T-cell (primary cell): ENCODE results near the gene RAE1. TPM values are rescaled to one million over a fixed set of nuclear protein-coding genes. Genes with fewer than 3 reads are reported as not detected.

Source experiments
- ATAC-seq, 4 experiments: fragments of 200-7000 bp in 3 of 4; fragments of 150-1000 bp in 1 of 4; cut with Tn5 transposase; replicated peaks in 1 of 4; 1 replicate in 3 of 4; 2 replicates in 1 of 4; pipeline ENCODE4 v1.10.0; 2021; ENCODE audit warnings: moderate library complexity in 3 of 4, mild to moderate bottlenecking in 2 of 4, moderate number of reproducible peaks in 1 of 4
- CTCF ChIA-PET, 2 donors: fragments of 300-600 bp; sonication (Branson Sonifier 250); formaldehyde crosslinking; loops; one replicate each; lab custom pipeline; 2022; ENCODE audit warnings: antibody characterized with exemption in 2 of 2; lab: Charles Lee
- POLR2A ChIA-PET, 2 donors: fragments of 300-600 bp; sonication (Branson Sonifier 250); formaldehyde crosslinking; loops; one replicate each; lab custom pipeline; 2022; ENCODE audit warnings: antibody characterized with exemption in 2 of 2; lab: Charles Lee
- DNase-seq, 35 experiments: peaks; one replicate each; pipeline versions ENCODE4 v3.0.0 to v3.0.0-alpha.2; 2013 to 2023
- H3K27ac ChIP-seq: one replicate; pipeline ENCODE4 v1.5.1; 2013; ENCODE audit warnings: low read length
- H3K27me3 ChIP-seq, 2 experiments: replicated peaks in 1 of 2; 1 replicate in 1 of 2; 2 replicates in 1 of 2; pipeline versions ENCODE4 v1.6.1 to v1.7.0; 2013; ENCODE audit warnings: low read length in 1 of 2, mixed read lengths in 1 of 2; ENCODE audit not compliant: control insufficient read depth in 2 of 2, insufficient read depth in 2 of 2; ENCODE audit errors: extremely low read depth in 1 of 2
- H3K36me3 ChIP-seq, 2 donors: 1 replicate in 1 of 2; 2 replicates in 1 of 2; pipeline versions ENCODE4 v1.6.1 to v1.7.0; 2013; ENCODE audit warnings: low read length in 1 of 2; ENCODE audit not compliant: control insufficient read depth in 2 of 2, insufficient read depth in 1 of 2; ENCODE audit errors: extremely low read depth in 1 of 2
- H3K4me1 ChIP-seq, 2 experiments: 1 replicate in 1 of 2; 2 replicates in 1 of 2; pipeline versions ENCODE4 v1.6.1 to v1.7.0; 2013; ENCODE audit warnings: low read length in 2 of 2, mixed read lengths in 1 of 2; ENCODE audit not compliant: insufficient read depth in 2 of 2, control insufficient read depth in 1 of 2; ENCODE audit errors: extremely low read depth in 1 of 2
- H3K4me3 ChIP-seq, 2 donors: 1 replicate in 1 of 2; 2 replicates in 1 of 2; pipeline versions ENCODE4 v1.5.1 to v1.7.0; 2013; ENCODE audit warnings: mild to moderate bottlenecking in 2 of 2, low read length in 1 of 2, moderate library complexity in 1 of 2; ENCODE audit not compliant: control insufficient read depth in 1 of 2; ENCODE audit errors: extremely low read depth in 1 of 2
- H3K9me3 ChIP-seq: 2 replicates; pipeline ENCODE4 v1.7.0; 2013
- H3K27ac Mint-ChIP-seq, 2 donors: one replicate each; pipeline ENCODE4 v1.8.0; 2020 to 2021; ENCODE audit warnings: mild to moderate bottlenecking in 2 of 2, mixed read lengths in 2 of 2
- H3K27me3 Mint-ChIP-seq, 2 donors: one replicate each; pipeline ENCODE4 v1.8.0; 2021 to 2022; ENCODE audit warnings: mixed read lengths in 2 of 2
- H3K36me3 Mint-ChIP-seq: one replicate; pipeline ENCODE4 v1.8.0; 2021; ENCODE audit warnings: mixed read lengths
- H3K4me1 Mint-ChIP-seq, 3 donors: one replicate each; pipeline ENCODE4 v1.8.0; 2020 to 2022; ENCODE audit warnings: mixed read lengths in 3 of 3, mild to moderate bottlenecking in 1 of 3
- H3K4me3 Mint-ChIP-seq, 3 donors: one replicate each; pipeline ENCODE4 v1.8.0; 2020 to 2022; ENCODE audit warnings: mild to moderate bottlenecking in 3 of 3, mixed read lengths in 3 of 3, moderate library complexity in 3 of 3
- H3K9me3 Mint-ChIP-seq, 3 donors: one replicate each; pipeline ENCODE4 v1.8.0; 2020 to 2022; ENCODE audit warnings: mixed read lengths in 3 of 3
- WGBS: methylation state at CpG from one replicate; pipeline ENCODE4 v1.1.5; 2013; ENCODE audit warnings: missing lambda C conversion rate; ENCODE audit not compliant: insufficient coverage; 5-methylcytosine and 5-hydroxymethylcytosine counted together
- total RNA-seq, 35 experiments: library from RNA in 6 of 35; stranded (reverse) in 6 of 35; fragments of 120-200 nt in 1 of 35; gene quantifications; one replicate each; pipeline versions ENCODE4 v1.2.1 to v1.2.4 and lab custom pipeline; 2013 to 2026

The RAE1 gene
- total RNA-seq, 5 donors from 2014 or later (not counting 1 experiment from before 2014, with no cell fraction given), result 29.0 to 41.1 (median 29.4) TPM

GRCh38 chr20:57382516-57382915, 31.5 kb downstream of the RAE1 start:
- Histone ChIP-seq H3K4me1 (peaks cover 0 to 27% of the 10 kb centered on the region in 2 experiments), H3K4me3 (no peak overlapping the region), H3K27me3 (no peaks in the 10 kb centered on the region), H3K27ac (no peak overlapping the region), H3K36me3 (peaks cover 15 to 37% of the 10 kb centered on the region in 2 donors), H3K9me3 (no peaks in the 10 kb centered on the region)
- Mint-ChIP-seq H3K4me3 (no peak overlapping the region), H3K27me3 (no peaks in the 10 kb centered on the region), H3K36me3 (peaks cover 19% of the 10 kb centered on the region), H3K9me3 (no peaks in the 10 kb centered on the region), H3K4me1 (peaks cover 13 to 23% (median 14%) of the 10 kb centered on the region in 3 donors), H3K27ac (peak overlapping the region; percentile 71 to 79)
- CTCF ChIA-PET, result interaction anchor here (0.7 to 1.7 kb wide), 5 partner anchors 10 to 1915 kb away, joined by 3 to 8 read pairs (median 4); no protein-coding TSS in a partner anchor
- DNase-seq (no peak), ATAC-seq (no peak)
- POLR2A ChIA-PET, result no interaction called here
- no CpG with 5 or more reads among the region's 5 CpGs for WGBS

DNA sequence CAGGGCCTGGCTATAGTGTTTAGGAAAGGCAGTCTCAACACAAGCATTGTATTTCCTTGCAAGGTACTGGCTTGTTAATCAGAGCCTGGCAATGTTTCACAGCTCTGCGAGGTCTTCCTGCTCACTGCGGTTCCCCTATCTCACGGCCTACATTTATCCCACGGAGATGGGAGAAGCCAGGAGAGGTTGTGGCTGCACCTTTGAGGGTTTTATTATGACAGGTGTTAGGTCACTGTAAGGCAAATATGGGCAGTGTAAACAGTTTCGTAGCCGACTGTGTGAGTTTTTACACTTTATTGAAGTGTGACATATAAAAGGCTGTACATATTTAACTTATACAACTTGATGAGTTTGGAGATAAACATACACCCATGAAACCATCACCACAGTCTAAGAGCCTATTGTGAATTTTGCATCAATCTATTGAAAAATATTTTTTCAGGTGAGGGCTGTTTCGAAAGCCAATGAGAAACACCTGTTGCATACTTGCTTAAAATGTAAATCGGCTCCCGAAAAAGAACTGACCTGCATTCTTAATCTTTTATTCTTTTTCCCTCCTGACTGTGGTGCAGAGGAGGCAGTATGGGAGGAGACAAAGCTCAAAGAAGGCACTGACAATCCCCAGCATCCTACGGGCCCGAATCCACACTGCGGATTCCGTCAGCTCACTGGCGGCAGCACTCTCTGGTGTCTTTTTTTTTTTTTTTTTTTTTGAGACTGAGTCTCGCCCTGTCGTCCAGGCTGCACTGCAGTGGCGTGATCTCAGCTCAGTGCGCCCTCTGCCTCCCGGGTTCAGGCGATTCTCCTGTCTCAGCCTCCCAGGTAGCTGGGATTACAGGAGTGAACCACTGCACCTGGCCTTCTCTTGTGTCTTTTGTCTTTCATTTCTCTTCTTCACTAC, 32.6 kb downstream of the RAE1 start:
- H3K4me1 ChIP-seq, result peaks cover 0 to 29% of the 10 kb centered on the region in 2 experiments
- CTCF ChIA-PET, result interaction anchor here in 1 of 2 donors (0.6 to 0.7 kb wide), 2 partner anchors 115 to 852 kb away, joined by 3 to 5 read pairs; no protein-coding TSS in a partner anchor
- Mint-ChIP-seq H3K4me3 (no peak overlapping the region), H3K36me3 (peaks cover 12% of the 10 kb centered on the region), H3K4me1 (peaks cover 13 to 25% (median 16%) of the 10 kb centered on the region in 3 donors), H3K9me3 (no peaks in the 10 kb centered on the region), H3K27me3 (no peaks in the 10 kb centered on the region), H3K27ac (peak overlapping the region; percentile 4 to 44)
- 98% methylated on average over 6 of the region's 20 CpGs for WGBS
- H3K9me3 ChIP-seq, result no peaks in the 10 kb centered on the region
- no peak overlapping the region for H3K4me3 ChIP-seq
- DNase-seq (no peak), ATAC-seq (no peak)
- H3K27me3 ChIP-seq, result no peaks in the 10 kb centered on the region
- H3K36me3 ChIP-seq, result peaks cover 8 to 25% of the 10 kb centered on the region in 2 donors
- no peak overlapping the region for H3K27ac ChIP-seq
- POLR2A ChIA-PET, result interaction anchor here (0.6 to 0.7 kb wide), 3 partner anchors 15 to 287 kb away, joined by 6 to 16 read pairs (median 9); no protein-coding TSS in a partner anchor

DNA sequence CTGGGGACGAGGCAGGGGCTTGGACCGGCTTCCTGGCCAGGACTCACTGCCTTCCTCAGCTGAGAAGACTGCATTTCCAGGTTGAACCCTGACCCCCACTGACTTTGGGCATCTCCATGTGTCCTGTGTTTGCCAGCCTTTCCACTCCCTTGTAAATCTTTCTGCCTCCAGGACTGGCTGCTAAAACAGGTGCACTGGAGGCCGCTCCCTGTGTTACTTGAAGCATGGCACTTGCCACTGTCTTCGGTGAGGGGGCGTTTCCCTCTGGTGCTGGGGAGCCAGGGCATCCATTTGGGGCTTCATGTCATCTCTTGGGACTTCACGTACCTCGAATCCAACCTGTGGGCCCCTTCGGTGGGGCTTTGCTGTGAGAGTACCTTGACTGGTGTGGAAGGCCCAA, 33.4 kb downstream of the RAE1 start:
- H3K27ac Mint-ChIP-seq, result no peak overlapping the region
- Histone ChIP-seq H3K4me3 (no peak overlapping the region), H3K36me3 (peaks cover 7 to 21% of the 10 kb centered on the region in 2 donors), H3K9me3 (no peaks in the 10 kb centered on the region), H3K27ac (no peak overlapping the region), H3K27me3 (no peaks in the 10 kb centered on the region), H3K4me1 (peaks cover 0 to 35% of the 10 kb centered on the region in 2 experiments)
- no peak overlapping the region for H3K4me3 Mint-ChIP-seq
- no peaks in the 10 kb centered on the region for H3K9me3 Mint-ChIP-seq
- DNase-seq (no peak), ATAC-seq (no peak)
- ChIA-PET CTCF (no interaction called here), POLR2A (interaction anchor here in 1 of 2 donors (0.6 kb wide), 1 partner anchor 14 kb away, joined by 9 read pairs; no protein-coding TSS in a partner anchor)
- 96% methylated on average over 5 of the region's 8 CpGs for WGBS
- no peaks in the 10 kb centered on the region for H3K27me3 Mint-ChIP-seq
- peaks cover 15 to 29% (median 20%) of the 10 kb centered on the region in 3 donors for H3K4me1 Mint-ChIP-seq
- H3K36me3 Mint-ChIP-seq, result peaks cover 9% of the 10 kb centered on the region

DNA sequence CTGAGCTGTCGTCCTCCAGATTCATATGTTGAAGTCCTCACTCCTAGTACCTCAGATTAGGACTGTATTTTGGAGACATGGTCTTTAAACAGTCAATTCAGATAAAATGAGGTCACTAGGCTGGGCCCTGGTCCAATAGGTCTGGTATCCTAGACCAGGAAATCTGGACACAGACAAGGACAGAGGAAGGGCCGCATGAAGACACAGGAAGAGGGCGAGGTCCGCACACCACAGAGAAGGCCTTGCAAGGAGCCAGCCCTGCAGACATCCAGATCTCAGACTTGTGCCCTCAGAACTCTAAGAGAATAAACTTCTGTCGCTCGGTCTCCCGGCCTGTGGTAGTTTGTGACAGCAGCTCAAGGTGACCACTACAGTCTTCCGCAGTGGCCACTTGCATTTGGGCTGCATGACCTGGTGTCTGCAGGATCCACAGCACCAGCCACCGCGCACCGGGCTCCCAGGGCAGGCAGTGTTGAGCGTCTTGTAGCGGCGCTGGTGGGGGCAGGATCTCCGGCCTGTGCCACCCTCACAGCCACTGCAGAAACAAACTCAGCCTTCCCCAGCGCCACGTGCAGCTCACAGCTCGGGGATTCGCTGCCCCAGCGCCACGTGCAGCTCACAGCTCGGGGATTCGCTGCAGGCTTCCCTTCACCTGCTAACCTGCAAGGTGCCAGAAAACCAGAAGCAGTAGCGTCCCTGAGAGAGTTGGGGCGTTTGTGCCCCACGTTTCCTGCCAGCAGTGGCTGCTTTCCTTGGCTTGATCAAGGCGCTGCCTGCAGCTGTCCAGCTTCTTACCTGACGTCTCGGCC, 34.1 kb downstream of the RAE1 start:
- 96% methylated on average over 26 of the region's 29 CpGs for WGBS
- ChIA-PET CTCF (no interaction called here), POLR2A (no interaction called here)
- H3K27ac Mint-ChIP-seq, result no peak overlapping the region
- no peak for DNase-seq
- no peaks in the 10 kb centered on the region for H3K9me3 ChIP-seq
- no peak overlapping the region for H3K27ac ChIP-seq
- peaks cover 7 to 17% of the 10 kb centered on the region in 2 donors for H3K36me3 ChIP-seq
- no peaks in the 10 kb centered on the region for H3K27me3 Mint-ChIP-seq
- peaks cover 1 to 42% of the 10 kb centered on the region in 2 experiments for H3K4me1 ChIP-seq
- no peak overlapping the region for H3K4me3 Mint-ChIP-seq
- peaks cover 6% of the 10 kb centered on the region for H3K36me3 Mint-ChIP-seq
- H3K9me3 Mint-ChIP-seq, result no peaks in the 10 kb centered on the region
- no peaks in the 10 kb centered on the region for H3K27me3 ChIP-seq
- no peak for ATAC-seq
- peaks cover 21 to 35% (median 25%) of the 10 kb centered on the region in 3 donors for H3K4me1 Mint-ChIP-seq
- no peak overlapping the region for H3K4me3 ChIP-seq

- ChIA-PET POLR2A (no interaction called here), CTCF (interaction anchor here in 1 of 2 donors (0.6 kb wide), 1 partner anchor 113 kb away, joined by 6 read pairs; no protein-coding TSS in a partner anchor)
- Histone ChIP-seq H3K4me1 (peaks cover 8 to 50% of the 10 kb centered on the region in 2 experiments), H3K27ac (no peak overlapping the region), H3K9me3 (no peaks in the 10 kb centered on the region), H3K4me3 (no peak overlapping the region), H3K36me3 (peaks cover 7 to 10% of the 10 kb centered on the region in 2 donors), H3K27me3 (no peaks in the 10 kb centered on the region)
- WGBS, result 95% methylated on average over 4 of the region's 6 CpGs
- Mint-ChIP-seq H3K9me3 (no peaks in the 10 kb centered on the region), H3K4me1 (peaks cover 26 to 41% (median 32%) of the 10 kb centered on the region in 3 donors), H3K27me3 (no peaks in the 10 kb centered on the region), H3K4me3 (no peak overlapping the region), H3K27ac (no peak overlapping the region), H3K36me3 (peaks cover 3% of the 10 kb centered on the region)
- no peak for DNase-seq
- no peak for ATAC-seq
These were observed 34.9 kb downstream of the RAE1 start for GRCh38 chr20:57385940-57386339.

DNA sequence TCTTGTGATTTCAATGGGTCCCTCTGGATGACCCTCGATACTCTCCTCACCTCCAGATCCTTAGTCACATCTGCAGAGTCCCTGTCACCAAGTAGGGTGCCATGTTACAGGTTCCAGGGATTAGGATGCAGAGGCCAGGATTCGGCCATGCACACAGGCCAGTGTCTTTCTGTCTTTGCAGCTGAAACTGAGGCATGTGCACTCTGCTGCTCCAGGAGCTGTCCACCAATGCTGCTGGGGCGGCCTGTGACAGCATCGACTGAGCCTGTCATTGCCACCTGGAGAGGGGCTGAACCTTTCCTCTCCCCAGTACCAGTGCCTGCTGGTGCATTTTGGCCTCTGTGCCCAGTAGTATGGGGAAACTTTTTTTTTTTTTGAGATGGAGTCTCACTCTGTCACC, 35.7 kb downstream of the RAE1 start:
- peaks cover 5 to 7% of the 10 kb centered on the region in 2 donors for H3K36me3 ChIP-seq
- no peak overlapping the region for H3K27ac ChIP-seq
- H3K9me3 ChIP-seq, result no peaks in the 10 kb centered on the region
- Mint-ChIP-seq H3K27me3 (no peaks in the 10 kb centered on the region), H3K4me1 (peaks cover 26 to 39% (median 30%) of the 10 kb centered on the region in 3 donors), H3K9me3 (no peaks in the 10 kb centered on the region), H3K4me3 (no peak overlapping the region), H3K27ac (no peak overlapping the region), H3K36me3 (peaks cover 2% of the 10 kb centered on the region)
- H3K27me3 ChIP-seq, result no peaks in the 10 kb centered on the region
- ATAC-seq (no peak), DNase-seq (no peak)
- ChIA-PET POLR2A (no interaction called here), CTCF (interaction anchor here in 1 of 2 donors (0.6 kb wide), 1 partner anchor 112 kb away, joined by 6 read pairs; no protein-coding TSS in a partner anchor)
- whole genome bisulfite sequencing, result 100% methylated on average over 2 of the region's 4 CpGs
- H3K4me3 ChIP-seq, result no peak overlapping the region
- peaks cover 8 to 51% of the 10 kb centered on the region in 2 experiments for H3K4me1 ChIP-seq
